Type B pancreatic cell (in vitro differentiated cells): ENCODE data around the gene TP53TG3D. TPM values are rescaled to one million over a fixed set of nuclear protein-coding genes. Genes with fewer than 3 reads are reported as not detected.
"Not testable (repeated sequence)": the region's sequence is repeated elsewhere in the genome, so short reads cannot be mapped to it uniquely, and the experiment has no call there.

ENCODE experiments used
- DNase-seq: peaks from one replicate; pipeline ENCODE4 v3.0.0; 2021; ENCODE audit warnings: mixed read lengths; ENCODE audit not compliant: unreplicated experiment; ENCODE audit errors: extremely low spot score
- H3K27ac Mint-ChIP-seq: 2 replicates; pipeline ENCODE4 v1.8.0; 2021; ENCODE audit warnings: mild to moderate bottlenecking, mixed read lengths
- H3K27me3 Mint-ChIP-seq: 2 replicates; pipeline ENCODE4 v1.8.0; 2021; ENCODE audit warnings: mixed read lengths
- H3K36me3 Mint-ChIP-seq: 2 replicates; pipeline ENCODE4 v1.8.0; 2021; ENCODE audit warnings: mixed read lengths
- H3K4me1 Mint-ChIP-seq: one replicate; pipeline ENCODE4 v1.8.0; 2021; ENCODE audit warnings: mixed read lengths; ENCODE audit not compliant: unreplicated experiment
- H3K4me3 Mint-ChIP-seq: 2 replicates; pipeline ENCODE4 v1.8.0; 2021; ENCODE audit warnings: mild to moderate bottlenecking, mixed read lengths
- H3K9me3 Mint-ChIP-seq: 2 replicates; pipeline ENCODE4 v1.8.0; 2021; ENCODE audit warnings: mixed read lengths
- long read RNA-seq: library from polyadenylated mRNA; unstranded; transcript quantifications from one replicate; pipeline ENCODE4 v2.0.0, GENCODE V29; 2020
- total RNA-seq: library from RNA; stranded (reverse); gene quantifications from 2 replicates; pipeline ENCODE4 v1.2.1, GENCODE V29; 2021; ENCODE audit warnings: low replicate concordance

Gene TP53TG3D, protein sequence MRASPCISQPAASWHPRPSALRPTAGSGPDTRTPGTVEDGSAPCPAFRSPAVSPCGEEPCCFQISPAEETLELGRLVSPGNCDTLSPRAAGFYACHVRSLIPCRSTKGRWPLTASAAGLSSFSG
- total RNA-seq = not detected in 2 replicates
- long read RNA-seq = 0 reads

DNA sequence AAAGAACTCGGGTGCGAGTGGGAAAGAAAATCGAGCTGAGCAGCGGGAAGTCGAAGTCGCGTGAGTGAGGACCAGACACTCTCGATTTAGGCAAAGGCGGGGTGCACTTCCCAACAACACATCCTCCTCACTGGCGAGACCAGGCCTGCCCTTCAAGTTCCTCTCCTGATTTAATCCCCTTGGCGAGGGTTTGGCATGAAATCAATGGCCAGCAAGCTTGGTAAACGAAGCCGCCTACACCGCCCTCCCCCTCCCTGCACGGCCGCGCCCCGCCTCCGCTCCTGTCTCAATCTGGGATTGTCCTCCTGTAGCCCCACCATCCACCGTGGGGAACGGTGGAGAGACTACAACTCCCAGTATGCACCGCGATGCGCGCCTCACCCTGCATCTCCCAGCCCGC lies at the start of gene TP53TG3D:
Gene TP53TG3D (plus strand): TSS at position 301 of the 400 bp plus-strand sequence. CDS start 68 bp downstream, at position 369.
- H3K4me1 Mint-ChIP-seq, H3K27me3 Mint-ChIP-seq, H3K9me3 Mint-ChIP-seq, H3K36me3 Mint-ChIP-seq, H3K4me3 Mint-ChIP-seq, H3K27ac Mint-ChIP-seq, DNase-seq: not testable (repeated sequence)

DNA sequence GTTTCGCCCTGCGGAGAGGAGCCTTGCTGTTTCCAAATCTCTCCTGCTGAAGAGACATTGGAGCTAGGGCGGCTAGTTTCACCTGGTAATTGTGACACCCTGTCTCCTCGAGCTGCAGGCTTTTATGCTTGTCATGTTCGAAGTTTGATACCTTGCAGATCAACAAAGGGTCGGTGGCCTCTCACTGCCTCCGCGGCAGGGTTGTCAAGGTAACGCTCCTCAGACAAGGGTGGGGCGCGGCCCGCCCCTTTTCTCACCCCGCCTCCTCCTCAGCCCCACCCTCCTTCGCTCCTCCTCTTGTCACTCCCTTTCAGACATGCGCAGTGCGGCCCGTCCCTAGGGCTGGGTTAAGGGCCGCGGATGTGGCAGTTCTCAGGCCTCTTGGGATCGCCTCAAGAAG lies 421 bp downstream of the TP53TG3D start:
- not testable (repeated sequence) for H3K27me3 Mint-ChIP-seq, H3K27ac Mint-ChIP-seq, DNase-seq, H3K4me3 Mint-ChIP-seq, H3K9me3 Mint-ChIP-seq, H3K36me3 Mint-ChIP-seq, H3K4me1 Mint-ChIP-seq

DNA sequence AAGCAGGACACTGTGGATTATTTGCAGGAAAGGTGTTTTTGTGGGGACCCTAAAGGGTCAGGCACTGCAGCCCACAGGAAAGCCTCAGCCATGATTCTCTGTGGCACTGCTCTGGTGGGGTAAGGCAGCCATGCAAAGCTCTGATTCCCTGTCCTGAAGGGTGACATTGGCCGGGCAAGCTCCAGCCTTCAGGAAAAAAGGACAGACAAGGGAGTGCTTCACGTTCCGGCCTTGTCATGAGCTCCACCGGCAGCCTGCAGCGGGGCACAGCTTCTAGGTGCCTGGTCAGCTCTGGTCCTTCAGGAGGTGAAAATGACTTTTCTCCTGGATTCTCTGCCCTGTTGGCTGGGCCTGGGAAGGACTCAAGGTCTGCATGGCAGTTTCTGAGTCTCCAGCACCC lies 8.4 kb downstream of the TP53TG3D start:
- H3K9me3 Mint-ChIP-seq, H3K36me3 Mint-ChIP-seq, H3K4me1 Mint-ChIP-seq, H3K27ac Mint-ChIP-seq, H3K27me3 Mint-ChIP-seq, H3K4me3 Mint-ChIP-seq: not testable (repeated sequence)
- DNase-seq = peak; percentile 20

DNA sequence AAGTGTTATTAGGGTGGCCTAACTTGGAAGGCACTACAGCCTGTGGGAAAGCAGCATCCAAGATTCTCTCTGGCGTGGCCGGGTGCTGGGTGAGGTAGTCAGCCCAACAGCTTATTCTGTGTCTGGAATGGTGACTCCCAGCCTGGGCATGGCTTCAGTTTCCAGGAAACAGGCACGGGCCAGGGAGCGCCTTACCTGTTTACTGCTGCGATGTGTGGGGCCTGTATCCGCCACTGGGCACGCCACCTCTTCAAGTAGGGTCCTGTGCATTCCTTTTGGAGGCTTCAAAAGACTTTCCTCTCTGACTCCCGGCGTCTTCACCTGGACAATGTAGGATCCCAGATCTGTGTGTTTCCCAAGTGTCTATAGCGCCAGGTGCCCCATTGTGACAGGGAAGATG lies 10.5 kb downstream of the TP53TG3D start:
- not testable (repeated sequence) for H3K4me3 Mint-ChIP-seq, H3K27me3 Mint-ChIP-seq, H3K4me1 Mint-ChIP-seq, H3K9me3 Mint-ChIP-seq, H3K27ac Mint-ChIP-seq, H3K36me3 Mint-ChIP-seq
- peak; percentile 45 for DNase-seq

DNA sequence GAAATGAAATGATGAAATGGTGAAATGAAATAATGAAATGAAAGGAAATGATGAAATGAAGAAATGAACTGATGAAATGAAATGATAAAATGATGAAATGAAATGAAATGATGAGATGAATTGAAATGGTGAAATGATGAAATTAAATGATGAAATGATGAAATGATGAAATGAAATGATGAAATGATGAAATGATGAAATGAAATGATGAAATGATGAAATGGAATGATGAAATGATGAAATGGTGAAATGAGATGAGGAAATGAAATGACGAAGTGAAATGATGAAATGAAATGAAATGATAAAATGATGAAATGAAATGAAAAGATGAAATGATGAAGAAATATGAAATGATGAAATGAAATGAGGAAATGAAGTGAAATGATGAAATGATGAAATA lies 28.8 kb downstream of the TP53TG3D start:
- not testable (repeated sequence) for H3K36me3 Mint-ChIP-seq, H3K9me3 Mint-ChIP-seq, H3K27ac Mint-ChIP-seq, H3K4me1 Mint-ChIP-seq, H3K4me3 Mint-ChIP-seq, DNase-seq, H3K27me3 Mint-ChIP-seq

DNA sequence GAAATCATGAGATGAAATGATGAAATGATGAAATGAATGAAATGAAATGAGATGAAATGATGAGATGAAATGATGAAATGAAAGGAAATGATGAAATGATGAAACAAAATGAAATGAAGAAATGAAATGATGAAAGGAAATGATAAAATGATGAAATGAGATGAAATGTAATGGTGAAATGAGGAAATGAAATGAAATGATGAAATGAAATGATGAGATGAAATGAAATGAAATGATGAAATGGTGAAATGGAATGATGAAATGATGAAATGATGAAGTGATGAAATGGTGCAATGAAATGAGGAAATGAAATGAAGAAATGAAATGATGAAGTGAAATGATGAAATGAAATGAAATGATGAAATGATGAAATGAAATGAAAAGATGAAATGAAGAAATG lies 29.9 kb downstream of the TP53TG3D start:
- H3K27ac Mint-ChIP-seq, H3K9me3 Mint-ChIP-seq, H3K36me3 Mint-ChIP-seq, H3K27me3 Mint-ChIP-seq, H3K4me1 Mint-ChIP-seq, H3K4me3 Mint-ChIP-seq, DNase-seq: not testable (repeated sequence)

DNA sequence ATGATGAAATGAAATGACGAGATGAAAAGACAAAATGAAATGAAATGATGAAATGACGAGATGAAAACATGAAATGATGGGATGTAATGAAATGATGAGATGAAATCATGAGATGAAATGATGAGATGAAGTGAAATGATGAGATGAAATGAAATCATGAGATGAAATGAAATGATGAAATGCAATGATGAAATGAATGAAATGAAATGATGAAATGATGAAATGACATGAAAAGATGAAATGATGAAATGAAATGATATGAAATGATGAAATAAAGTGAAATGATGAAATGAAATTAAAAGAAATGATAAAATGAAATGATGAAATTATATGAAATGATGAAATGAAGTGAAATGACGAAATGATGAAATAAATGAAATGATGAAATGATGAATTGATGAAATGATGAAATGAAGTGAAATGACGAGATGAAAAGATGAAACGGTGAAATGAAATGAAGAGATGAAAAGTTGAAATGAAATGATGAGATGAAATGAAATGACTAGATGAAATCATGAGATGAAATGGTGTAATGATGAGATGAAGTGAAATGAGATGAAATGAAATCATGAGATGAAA lies 30.9 kb downstream of the TP53TG3D start:
- H3K27ac Mint-ChIP-seq, H3K4me1 Mint-ChIP-seq, H3K4me3 Mint-ChIP-seq, H3K36me3 Mint-ChIP-seq, H3K9me3 Mint-ChIP-seq, H3K27me3 Mint-ChIP-seq, DNase-seq: not testable (repeated sequence)

DNA sequence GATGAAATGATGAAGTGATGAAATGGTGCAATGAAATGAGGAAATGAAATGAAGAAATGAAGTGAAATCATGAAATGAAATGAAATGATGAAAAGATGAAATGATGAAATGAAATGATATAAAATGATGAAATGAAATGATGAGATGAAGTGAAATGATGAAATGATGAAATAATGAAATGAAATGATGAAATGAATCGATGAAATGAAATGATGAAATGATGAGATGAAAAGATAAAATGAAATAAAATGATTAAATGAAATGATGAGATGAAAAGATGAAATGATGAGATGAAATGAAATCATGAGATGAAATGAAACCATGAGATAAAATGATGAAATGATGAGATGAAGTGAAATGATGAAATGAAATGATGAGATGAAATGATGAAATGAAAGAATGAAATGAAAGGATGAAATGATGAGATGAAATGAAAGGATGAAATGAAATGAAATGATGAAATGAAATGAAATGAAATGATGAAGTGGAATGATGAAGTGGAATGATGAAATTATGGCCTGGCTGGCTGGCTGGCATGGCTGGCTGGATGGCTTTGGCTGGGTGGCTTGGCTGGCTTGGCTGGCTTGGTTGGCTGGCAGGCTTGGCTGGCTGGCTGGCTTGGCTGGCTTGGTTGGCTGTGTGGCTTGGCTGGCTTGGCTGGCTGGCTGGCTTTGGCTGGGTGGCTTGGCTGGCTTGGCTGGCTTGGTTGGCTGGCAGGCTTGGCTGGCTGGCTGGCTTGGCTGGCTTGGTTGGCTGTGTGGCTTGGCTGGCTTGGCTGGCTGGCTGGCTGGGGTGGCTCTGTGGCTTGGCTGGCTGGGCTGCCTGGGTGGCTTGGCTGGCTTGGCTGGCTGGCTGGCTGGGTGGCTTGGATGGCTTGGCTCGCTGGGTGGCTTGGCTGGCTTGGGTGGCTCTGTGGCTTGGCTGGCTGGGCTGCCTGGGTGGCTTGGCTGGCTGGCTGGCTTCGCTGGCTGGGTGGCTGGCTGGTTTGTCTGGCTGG lies 32.0 kb downstream of the TP53TG3D start:
- not testable (repeated sequence) for H3K36me3 Mint-ChIP-seq, DNase-seq, H3K27me3 Mint-ChIP-seq, H3K9me3 Mint-ChIP-seq, H3K4me1 Mint-ChIP-seq, H3K27ac Mint-ChIP-seq, H3K4me3 Mint-ChIP-seq

DNA sequence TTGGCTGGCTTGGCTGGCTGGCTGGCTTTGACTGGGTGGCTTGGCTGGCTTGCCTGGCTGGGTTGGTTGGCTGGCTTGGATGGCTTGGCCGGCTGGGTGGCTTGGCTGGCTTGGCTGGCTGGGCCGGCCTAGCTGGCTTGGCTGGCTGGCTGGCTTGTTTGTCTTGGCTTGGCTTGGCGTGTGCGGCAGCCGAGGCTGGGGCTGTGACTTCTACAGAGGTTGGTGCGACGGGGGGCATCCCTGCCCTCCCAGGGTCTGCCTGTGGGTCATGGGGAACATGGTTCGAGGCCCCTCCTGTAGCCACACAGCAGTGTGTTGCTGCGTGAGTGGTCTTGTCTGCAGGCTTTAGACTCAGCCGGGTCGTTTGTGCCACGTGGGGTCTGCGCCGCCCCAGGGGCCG lies 33.1 kb downstream of the TP53TG3D start:
- not testable (repeated sequence) for H3K4me1 Mint-ChIP-seq, H3K4me3 Mint-ChIP-seq, H3K27ac Mint-ChIP-seq, H3K36me3 Mint-ChIP-seq, H3K9me3 Mint-ChIP-seq, H3K27me3 Mint-ChIP-seq, DNase-seq

DNA sequence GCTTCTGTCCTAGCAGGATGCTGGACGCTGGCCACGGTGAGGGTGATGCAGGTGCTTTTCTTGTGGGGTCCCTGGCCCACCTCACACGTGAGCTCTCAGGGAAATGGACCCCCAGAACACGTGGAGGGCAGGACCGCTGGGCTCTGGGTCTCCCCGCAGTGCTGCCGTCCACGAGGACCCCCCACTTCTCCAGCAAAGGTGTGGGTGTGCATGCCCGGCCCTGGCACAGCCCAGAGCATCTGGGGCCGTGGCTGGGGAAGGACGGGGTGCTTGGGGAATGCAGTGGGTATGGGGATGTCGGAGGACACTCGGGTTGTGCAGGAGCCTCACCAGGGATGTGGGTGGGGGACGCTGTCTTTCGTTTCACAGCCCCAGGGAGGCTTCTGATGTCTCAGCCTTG lies 34.7 kb downstream of the TP53TG3D start:
- H3K36me3 Mint-ChIP-seq, H3K9me3 Mint-ChIP-seq, H3K4me1 Mint-ChIP-seq, H3K4me3 Mint-ChIP-seq, H3K27ac Mint-ChIP-seq, H3K27me3 Mint-ChIP-seq: not testable (repeated sequence)
- peak; percentile 44 for DNase-seq

DNA sequence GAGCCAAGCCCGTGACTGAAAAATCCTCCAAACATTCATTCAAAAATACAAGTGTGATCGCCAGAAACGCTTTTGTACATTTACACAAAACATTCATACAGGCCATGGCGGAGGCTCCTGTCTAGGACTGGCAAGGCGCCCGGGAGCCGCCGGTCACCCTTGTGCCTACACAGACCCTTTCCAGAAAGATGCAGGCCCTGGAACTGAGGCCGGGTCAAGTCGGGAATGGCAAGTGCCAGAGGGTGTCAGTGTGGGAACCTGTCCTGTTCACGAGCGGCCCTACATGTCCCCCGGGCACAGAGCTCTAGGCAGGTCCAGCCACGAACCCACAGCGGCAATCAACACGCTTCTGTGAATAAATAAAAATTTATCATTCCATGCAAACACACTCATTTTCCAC lies 36.1 kb downstream of the TP53TG3D start:
- H3K4me3 Mint-ChIP-seq, H3K27me3 Mint-ChIP-seq, H3K27ac Mint-ChIP-seq, H3K9me3 Mint-ChIP-seq, DNase-seq, H3K4me1 Mint-ChIP-seq, H3K36me3 Mint-ChIP-seq: not testable (repeated sequence)

DNA sequence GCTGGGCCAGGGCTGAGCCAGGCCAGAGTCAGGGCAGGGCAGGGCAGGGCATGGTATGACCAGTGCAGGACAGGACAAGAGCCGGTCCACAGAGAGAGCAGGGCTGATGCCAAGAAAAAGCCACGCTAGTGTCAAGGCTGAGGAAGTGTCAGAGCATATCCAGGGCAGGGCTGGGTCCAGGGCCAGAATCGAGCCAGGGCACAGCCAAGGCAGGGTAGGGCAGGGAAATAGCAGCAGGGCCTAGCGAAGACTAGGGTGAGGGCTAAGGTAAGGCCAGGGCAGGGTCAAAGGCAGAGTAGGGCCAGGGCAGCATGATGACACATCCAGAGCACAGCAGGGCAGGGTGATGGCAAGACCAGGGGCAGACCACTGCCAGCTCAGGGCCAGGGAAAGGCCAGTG lies 49.7 kb downstream of the TP53TG3D start:
- not testable (repeated sequence) for H3K27me3 Mint-ChIP-seq, H3K27ac Mint-ChIP-seq, H3K4me1 Mint-ChIP-seq, DNase-seq, H3K36me3 Mint-ChIP-seq, H3K9me3 Mint-ChIP-seq, H3K4me3 Mint-ChIP-seq
